ENCODE measurements around the gene CPLX1.

The CPLX1 gene

GRCh38 chr4:793941-794621, 31.8 kb downstream of the CPLX1 start:
- DNase-seq: peak in 2 of 58 donors; percentile 24 to 44

GRCh38 chr4:793093-793861, 32.7 kb downstream of the CPLX1 start:
- DNase-seq: peak in 1 of 58 donors; percentile 20

GRCh38 chr4:792626-793092, 33.3 kb downstream of the CPLX1 start:
- DNase-seq: no peak

- peak in 2 of 58 donors; percentile 18 to 24 for DNase-seq
Measured at GRCh38 chr4:791898-792625, 33.9 kb downstream of the CPLX1 start.

- DNase-seq: no peak
Measured at GRCh38 chr4:791252-791897, 34.6 kb downstream of the CPLX1 start.

GRCh38 chr4:790466-790820, 35.5 kb downstream of the CPLX1 start:
- no peak for DNase-seq

GRCh38 chr4:789571-790465, 36.1 kb downstream of the CPLX1 start:
- no peak for DNase-seq

GRCh38 chr4:788636-789297, 37.2 kb downstream of the CPLX1 start:
- DNase-seq: no peak

- no peak for DNase-seq
Measured at GRCh38 chr4:788006-788635, 37.8 kb downstream of the CPLX1 start.

- no peak for DNase-seq
Measured at GRCh38 chr4:787561-787981, 38.4 kb downstream of the CPLX1 start.

- DNase-seq: no peak
Measured at GRCh38 chr4:786861-787300, 39.0 kb downstream of the CPLX1 start.

- no peak for DNase-seq
Measured at GRCh38 chr4:786074-786741, 39.7 kb downstream of the CPLX1 start.

GRCh38 chr4:785332-786073, 40.4 kb downstream of the CPLX1 start:
- DNase-seq: no peak

GRCh38 chr4:784401-785331, 41.3 kb downstream of the CPLX1 start:
- no peak for DNase-seq

- peak; percentile 92 to 100 (median 99) for DNase-seq
Measured at GRCh38 chr4:781493-782216, 44.3 kb downstream of the CPLX1 start.

Data from anterior cingulate cortex (tissue), 58 donors.